Neuronal stem cell (in vitro differentiated cells): Measurements from ENCODE around the gene TSC1.

Source experiments
- DNase-seq: peaks from one replicate; pipeline ENCODE4 v3.0.0-alpha.2; 2013; ENCODE audit warnings: low spot score
- H2AFZ ChIP-seq: one replicate; pipeline ENCODE4 v1.6.1; 2013; ENCODE audit warnings: mild to moderate bottlenecking, low read length, inconsistent platforms
- H2AK5ac ChIP-seq: 2 replicates; pipeline ENCODE4 v1.6.1; 2013; ENCODE audit warnings: low read depth, mild to moderate bottlenecking, inconsistent platforms, low read length, moderate library complexity, mixed read lengths
- H2BK120ac ChIP-seq: 2 replicates; pipeline ENCODE4 v1.6.1; 2013; ENCODE audit warnings: low read depth, mild to moderate bottlenecking, inconsistent platforms, low read length, moderate library complexity, mixed read lengths
- H2BK12ac ChIP-seq: one replicate; pipeline ENCODE4 v1.6.1; 2013; ENCODE audit warnings: low read length, inconsistent platforms
- H2BK15ac ChIP-seq: 2 replicates; pipeline ENCODE4 v1.6.1; 2013; ENCODE audit warnings: mild to moderate bottlenecking, low read length, inconsistent platforms, mixed read lengths
- H2BK5ac ChIP-seq: one replicate; pipeline ENCODE4 v1.6.1; 2013; ENCODE audit warnings: inconsistent platforms, mild to moderate bottlenecking, low read length, moderate library complexity
- H3K14ac ChIP-seq: one replicate; pipeline ENCODE4 v1.6.1; 2013; ENCODE audit warnings: low read length, inconsistent platforms
- H3K18ac ChIP-seq: 2 replicates; pipeline ENCODE4 v1.6.1; 2013; ENCODE audit warnings: low read length, inconsistent platforms
- H3K23ac ChIP-seq: 2 replicates; pipeline ENCODE4 v1.6.1; 2013; ENCODE audit warnings: low read depth, mild to moderate bottlenecking, mixed read lengths, low read length, inconsistent platforms; ENCODE audit not compliant: poor library complexity
- H3K27ac ChIP-seq: replicated peaks from 3 replicates; pipeline ENCODE4 v1.5.1; 2013; ENCODE audit warnings: low read length, inconsistent platforms
- H3K27me3 ChIP-seq, 3 experiments: 2 replicates each; pipeline ENCODE4 v1.6.1; 2013; ENCODE audit warnings: low read length in 3 of 3, mild to moderate bottlenecking in 2 of 3, inconsistent platforms in 1 of 3, low read depth in 1 of 3, mixed read lengths in 1 of 3, moderate library complexity in 1 of 3; ENCODE audit not compliant: control insufficient read depth in 3 of 3, insufficient read depth in 3 of 3
- H3K36me3 ChIP-seq, 2 donors: replicated peaks in 1 of 2; 2 replicates each; pipeline ENCODE4 v1.6.1; 2013; ENCODE audit warnings: low read length in 2 of 2; ENCODE audit not compliant: control insufficient read depth in 2 of 2, insufficient read depth in 2 of 2
- H3K4ac ChIP-seq: 2 replicates; pipeline ENCODE4 v1.6.1; 2013; ENCODE audit warnings: inconsistent platforms, mild to moderate bottlenecking, low read length, moderate library complexity
- H3K4me1 ChIP-seq, 2 donors: 1 replicate in 1 of 2; 2 replicates in 1 of 2; pipeline ENCODE4 v1.6.1; 2013; ENCODE audit warnings: low read length in 2 of 2, low read depth in 1 of 2; ENCODE audit not compliant: control insufficient read depth in 2 of 2, insufficient read depth in 1 of 2
- H3K4me2 ChIP-seq: one replicate; pipeline ENCODE4 v1.6.1; 2013; ENCODE audit warnings: mild to moderate bottlenecking, low read length, inconsistent platforms; ENCODE audit not compliant: insufficient read depth, poor library complexity, severe bottlenecking
- H3K4me3 ChIP-seq, 2 donors: 2 replicates each; pipeline ENCODE4 v1.5.1; 2013; ENCODE audit warnings: low read length in 2 of 2, mild to moderate bottlenecking in 2 of 2, inconsistent platforms in 1 of 2, moderate library complexity in 1 of 2
- H3K79me1 ChIP-seq: one replicate; pipeline ENCODE4 v1.6.1; 2013; ENCODE audit warnings: low read depth, mild to moderate bottlenecking, inconsistent platforms, low read length, moderate library complexity
- H3K9ac ChIP-seq: one replicate; pipeline ENCODE4 v1.6.1; 2013; ENCODE audit warnings: mild to moderate bottlenecking, low read depth, low read length, inconsistent platforms; ENCODE audit not compliant: poor library complexity
- H3K9me3 ChIP-seq, 2 donors: replicated peaks in 1 of 2; 2 replicates each; pipeline versions ENCODE3 to v1.6.1; 2013; ENCODE audit warnings: low read length in 2 of 2, mild to moderate bottlenecking in 2 of 2, inconsistent platforms in 1 of 2, low read depth in 1 of 2, mixed read lengths in 1 of 2, moderate library complexity in 1 of 2; ENCODE audit not compliant: control insufficient read depth in 2 of 2, insufficient read depth in 1 of 2
- H4K8ac ChIP-seq: one replicate; pipeline ENCODE4 v1.6.1; 2013; ENCODE audit warnings: low read depth, mild to moderate bottlenecking, inconsistent platforms, low read length, moderate library complexity
- H4K91ac ChIP-seq: one replicate; pipeline ENCODE4 v1.6.1; 2013; ENCODE audit warnings: low read length, low read depth, mild to moderate bottlenecking, inconsistent platforms; ENCODE audit not compliant: poor library complexity
- WGBS, 2 donors: extraction: QIAGEN DNeasy Blood & Tissue Kit; methylation state at CpG; one replicate each; pipeline ENCODE4 v1.1.7; 2013; ENCODE audit warnings: missing lambda C conversion rate in 2 of 2, mixed read lengths in 1 of 2; ENCODE audit not compliant: insufficient read length in 2 of 2, insufficient replicate concordance in 1 of 2; ENCODE audit errors: extremely low coverage in 2 of 2; 5-methylcytosine and 5-hydroxymethylcytosine counted together

Gene TSC1

DNA sequence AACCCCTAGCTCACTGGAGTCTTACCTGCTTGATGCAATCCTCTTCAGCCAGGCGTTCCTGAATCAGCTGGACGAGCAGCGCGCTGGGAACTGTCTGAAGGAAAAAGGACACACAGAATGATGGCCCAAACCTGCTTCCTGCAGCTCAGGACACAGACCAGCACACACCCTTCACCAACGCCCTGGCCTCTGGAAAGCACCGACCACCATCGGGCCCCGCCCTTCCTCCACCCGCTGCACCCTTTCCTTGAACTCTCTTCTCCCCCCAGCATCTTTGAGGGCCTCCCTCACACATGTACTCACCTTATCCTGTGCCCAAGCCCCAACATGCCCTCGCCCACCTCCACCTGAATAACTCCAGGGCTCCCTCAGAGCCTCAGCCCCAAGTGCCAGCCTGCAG is 89.6 kb downstream of the TSC1 start:
- Histone ChIP-seq H3K4me1 (peaks cover 10 to 13% of the 10 kb centered on the region in 2 donors), H3K14ac (peak overlapping the region; percentile 25), H3K4ac (no peak overlapping the region), H3K18ac (no peak overlapping the region), H3K27me3 (no peaks in the 10 kb centered on the region), H2BK12ac (no peak overlapping the region), H3K4me3 (no peak overlapping the region), H2BK120ac (no peak overlapping the region), H2BK5ac (no peak overlapping the region), H4K8ac (no peak overlapping the region), H3K9ac (no peak overlapping the region), H2BK15ac (no peak overlapping the region), H2AK5ac (no peak overlapping the region), H2AFZ (no peak overlapping the region), H3K23ac (no peak overlapping the region), H3K79me1 (no peaks in the 10 kb centered on the region), H3K36me3 (no peaks in the 10 kb centered on the region), H3K27ac (no peak overlapping the region), H3K9me3 (no peaks in the 10 kb centered on the region), H3K4me2 (no peak overlapping the region), H4K91ac (no peak overlapping the region)
- WGBS, 2 donors = no CpG with 5 or more reads among the region's 10 CpGs
- no peak for DNase-seq

DNA sequence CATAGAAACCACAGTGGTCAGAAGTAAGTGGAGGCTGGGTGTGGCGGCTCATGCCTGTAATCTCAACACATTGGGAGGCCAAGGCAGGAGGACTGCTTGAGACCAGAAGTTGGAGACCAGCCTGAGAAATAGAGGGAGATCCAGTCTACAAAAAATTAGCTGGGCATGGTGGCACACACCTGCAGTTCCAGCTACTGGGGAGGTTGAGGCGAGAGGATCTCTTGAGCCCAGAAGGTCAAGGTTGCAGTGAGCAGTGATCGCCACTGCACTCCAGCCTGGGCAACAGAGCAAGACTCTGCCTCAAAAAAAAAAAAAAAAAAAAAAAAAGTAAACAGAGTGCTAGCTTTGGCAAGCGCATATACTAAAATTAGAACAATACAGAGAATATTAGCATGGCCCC is 90.9 kb downstream of the TSC1 start:
- H2AFZ ChIP-seq = no peak overlapping the region
- no peak overlapping the region for H2BK120ac ChIP-seq
- no peak overlapping the region for H3K4me3 ChIP-seq
- peaks cover 10 to 13% of the 10 kb centered on the region in 2 donors for H3K4me1 ChIP-seq
- no peak overlapping the region for H2AK5ac ChIP-seq
- H3K4me2 ChIP-seq = no peak overlapping the region
- no peak overlapping the region for H4K8ac ChIP-seq
- no CpG with 5 or more reads among the region's 4 CpGs for WGBS, 2 donors
- no peaks in the 10 kb centered on the region for H3K36me3 ChIP-seq
- no peak overlapping the region for H2BK12ac ChIP-seq
- DNase-seq = no peak
- no peak overlapping the region for H2BK15ac ChIP-seq
- no peak overlapping the region for H3K9ac ChIP-seq
- no peak overlapping the region for H4K91ac ChIP-seq
- H3K23ac ChIP-seq = no peak overlapping the region
- no peaks in the 10 kb centered on the region for H3K79me1 ChIP-seq
- H3K18ac ChIP-seq = no peak overlapping the region
- H3K9me3 ChIP-seq = no peaks in the 10 kb centered on the region
- H3K27me3 ChIP-seq = no peaks in the 10 kb centered on the region
- H3K4ac ChIP-seq = no peak overlapping the region
- H3K27ac ChIP-seq = no peak overlapping the region
- no peak overlapping the region for H2BK5ac ChIP-seq
- no peak overlapping the region for H3K14ac ChIP-seq

DNA sequence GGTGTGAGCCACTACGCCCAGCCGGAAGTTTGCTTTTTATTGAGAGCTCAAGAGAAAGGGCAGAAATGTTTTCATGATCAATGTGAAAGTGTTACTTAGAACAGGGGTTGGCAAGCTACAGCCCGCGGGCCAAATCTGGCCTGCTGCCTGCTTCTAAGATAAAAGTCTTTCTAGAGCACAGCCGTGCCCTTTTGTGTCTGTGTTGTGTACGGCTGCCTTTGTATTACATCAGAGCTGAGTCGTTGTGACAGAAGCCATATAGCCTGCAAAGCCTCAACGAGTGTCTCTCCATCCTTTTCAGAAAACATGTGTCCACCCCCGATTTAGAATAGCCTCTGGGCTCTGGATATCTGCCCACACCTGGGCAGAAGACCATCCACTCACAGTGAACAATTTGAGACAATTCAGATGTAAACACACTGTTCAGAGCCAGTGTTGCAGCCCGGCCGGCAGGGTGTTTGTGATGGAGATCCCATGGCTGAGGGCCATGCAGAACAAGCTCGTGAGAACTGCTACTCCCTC is 95.2 kb downstream of the TSC1 start:
- Histone ChIP-seq H2BK12ac (no peak overlapping the region), H3K79me1 (no peaks in the 10 kb centered on the region), H2BK15ac (no peak overlapping the region), H3K36me3 (no peaks in the 10 kb centered on the region), H4K91ac (no peak overlapping the region), H3K4me3 (no peak overlapping the region), H3K14ac (no peak overlapping the region), H2AFZ (peak overlapping the region; percentile 70), H3K4me1 (no peaks in the 10 kb centered on the region), H3K4me2 (no peak overlapping the region), H3K4ac (no peak overlapping the region), H2BK120ac (no peak overlapping the region), H3K18ac (peak overlapping the region; percentile 52), H3K27ac (no peak overlapping the region), H2AK5ac (no peak overlapping the region), H3K23ac (no peak overlapping the region), H2BK5ac (no peak overlapping the region), H4K8ac (no peak overlapping the region), H3K9me3 (no peaks in the 10 kb centered on the region), H3K9ac (no peak overlapping the region), H3K27me3 (no peaks in the 10 kb centered on the region)
- no CpG with 5 or more reads among the region's 12 CpGs for WGBS, 2 donors
- DNase-seq = no peak

DNA sequence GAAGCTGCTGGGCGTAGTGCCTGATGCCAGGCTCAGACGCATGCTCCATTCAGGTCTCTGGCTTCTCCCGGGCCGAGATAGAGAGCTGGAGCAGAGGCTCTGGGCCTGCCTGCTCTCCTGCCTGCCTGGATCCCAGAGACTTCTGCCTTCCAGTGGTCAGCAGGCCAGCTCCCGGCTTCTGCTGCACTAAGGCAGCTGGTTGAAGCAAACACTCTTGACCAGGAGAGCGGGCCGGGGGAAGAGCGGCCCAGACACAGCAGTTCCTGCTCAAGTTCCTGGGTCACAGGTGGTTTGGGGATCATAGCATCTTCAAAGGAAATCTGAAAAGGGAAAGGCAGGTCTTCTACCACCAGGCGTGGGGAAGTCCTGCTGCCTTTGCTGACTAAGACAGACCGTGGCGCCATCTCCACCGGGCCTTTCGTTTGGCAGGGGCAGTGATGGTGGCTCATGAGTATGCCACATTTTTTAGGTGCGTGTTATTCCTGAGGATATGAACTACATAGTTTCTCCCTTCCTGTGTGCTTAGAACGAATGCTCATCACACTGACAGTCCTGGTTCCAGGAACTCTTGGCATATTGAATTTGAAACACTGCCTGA is 97.4 kb downstream of the TSC1 start:
- Histone ChIP-seq H3K4me2 (no peak overlapping the region), H3K14ac (no peak overlapping the region), H3K18ac (no peak overlapping the region), H3K23ac (no peak overlapping the region), H2BK15ac (no peak overlapping the region), H4K8ac (no peak overlapping the region), H3K36me3 (no peaks in the 10 kb centered on the region), H2BK5ac (no peak overlapping the region), H3K4ac (no peak overlapping the region), H2AK5ac (peak overlapping the region; percentile 11), H2BK120ac (no peak overlapping the region), H2AFZ (no peak overlapping the region), H3K27me3 (no peaks in the 10 kb centered on the region), H2BK12ac (no peak overlapping the region), H3K79me1 (no peaks in the 10 kb centered on the region), H4K91ac (no peak overlapping the region), H3K9ac (no peak overlapping the region), H3K27ac (no peak overlapping the region), H3K4me3 (no peak overlapping the region), H3K9me3 (no peaks in the 10 kb centered on the region), H3K4me1 (no peaks in the 10 kb centered on the region)
- DNase-seq = no peak
- no CpG with 5 or more reads among the region's 15 CpGs for WGBS, 2 donors
